HepG2 (cell line): ENCODE measurements around the gene SIRT7. TPM values are rescaled to one million over a fixed set of nuclear protein-coding genes. Genes with fewer than 3 reads are reported as not detected.

Experiments
- ARID2 ChIP-seq: sonication (generic); formaldehyde crosslinking; IDR thresholded peaks from 2 replicates; pipeline ENCODE4 v1.8.1; 2022; ENCODE audit warnings: mild to moderate bottlenecking, missing genetic modification reagents, borderline replicate concordance
- ARNTL ChIP-seq: sonication (generic); formaldehyde crosslinking; IDR thresholded peaks from 2 replicates; pipeline ENCODE4 v1.4.0; 2020; ENCODE audit warnings: mild to moderate bottlenecking, missing genetic modification reagents
- CREM ChIP-seq, 2 experiments: sonication (generic) in 1 of 2; formaldehyde crosslinking in 1 of 2; IDR thresholded peaks; 2 replicates each; pipeline versions ENCODE4 v1.4.0 to v1.6.1; 2016 to 2020; ENCODE audit warnings: antibody characterized with exemption in 1 of 2, mild to moderate bottlenecking in 1 of 2, missing genetic modification reagents in 1 of 2
- DMAP1 ChIP-seq: IDR thresholded peaks from 2 replicates; pipeline ENCODE4 v1.6.1; 2016
- FOXK1 ChIP-seq: sonication (generic); formaldehyde crosslinking; IDR thresholded peaks from 2 replicates; pipeline ENCODE4 v1.4.0; 2020; ENCODE audit warnings: low read depth, missing genetic modification reagents, borderline replicate concordance
- HNF1A ChIP-seq, 2 experiments: sonication (generic) in 1 of 2; formaldehyde crosslinking in 1 of 2; IDR thresholded peaks; 2 replicates each; pipeline versions ENCODE4 v1.4.0 to v1.6.1; 2016 to 2020; ENCODE audit warnings: borderline replicate concordance in 1 of 2, low read depth in 1 of 2, mild to moderate bottlenecking in 1 of 2, missing genetic modification reagents in 1 of 2
- HOXA9 ChIP-seq: sonication (generic); formaldehyde crosslinking; IDR thresholded peaks from 2 replicates; pipeline ENCODE4 v1.8.1; 2022; ENCODE audit warnings: missing genetic modification reagents, mild to moderate bottlenecking, moderate library complexity, borderline replicate concordance
- NCOA2 ChIP-seq: sonication (generic); formaldehyde crosslinking; IDR thresholded peaks from 2 replicates; pipeline ENCODE4 v1.8.0; 2022; ENCODE audit warnings: inconsistent platforms
- RARA ChIP-seq: IDR thresholded peaks from 2 replicates; pipeline ENCODE4 v1.6.1; 2016; ENCODE audit warnings: missing genetic modification reagents, missing compliant biosample characterization
- RBAK ChIP-seq: sonication (generic); formaldehyde crosslinking; IDR thresholded peaks from 2 replicates; pipeline ENCODE4 v1.5.1; 2020; ENCODE audit warnings: mild to moderate bottlenecking, missing genetic modification reagents
- RBM22 ChIP-seq: fragments of 200-400 bp; formaldehyde crosslinking; optimal IDR thresholded peaks from 2 replicates; pipeline ENCODE3; 2017; ENCODE audit warnings: mild to moderate bottlenecking, low read length, moderate library complexity
- SNAI1 ChIP-seq: sonication (generic); formaldehyde crosslinking; IDR thresholded peaks from 2 replicates; pipeline ENCODE4 v1.5.0; 2020; ENCODE audit warnings: mild to moderate bottlenecking, missing genetic modification reagents, borderline replicate concordance
- SOX6 ChIP-seq, 2 experiments: fragments of 450-650 bp in 1 of 2; sonication (generic) in 1 of 2; formaldehyde crosslinking in 1 of 2; IDR thresholded peaks; 2 replicates each; pipeline versions ENCODE4 v1.4.0 to v1.6.1; 2017 to 2020; ENCODE audit warnings: antibody characterized with exemption in 1 of 2, mild to moderate bottlenecking in 1 of 2, missing genetic modification reagents in 1 of 2
- ZBTB46 ChIP-seq: sonication (generic); formaldehyde crosslinking; IDR thresholded peaks from 2 replicates; pipeline ENCODE4 v1.4.0; 2020; ENCODE audit warnings: mild to moderate bottlenecking, missing genetic modification reagents, borderline replicate concordance
- ZNF12 ChIP-seq: sonication (generic); formaldehyde crosslinking; IDR thresholded peaks from 2 replicates; pipeline ENCODE4 v1.5.0; 2020; ENCODE audit warnings: missing genetic modification reagents
- ZNF121 ChIP-seq: sonication (generic); formaldehyde crosslinking; IDR thresholded peaks from 2 replicates; pipeline ENCODE4 v1.5.0; 2020; ENCODE audit warnings: mild to moderate bottlenecking, missing genetic modification reagents
- ZNF281 ChIP-seq: sonication (generic); formaldehyde crosslinking; IDR thresholded peaks from 2 replicates; pipeline ENCODE4 v1.4.0; 2020; ENCODE audit warnings: missing genetic modification reagents, borderline replicate concordance
- ZNF331 ChIP-seq: sonication (generic); formaldehyde crosslinking; IDR thresholded peaks from 2 replicates; pipeline ENCODE4 v1.4.0; 2020; ENCODE audit warnings: missing genetic modification reagents
- ZNF383 ChIP-seq: sonication (generic); formaldehyde crosslinking; IDR thresholded peaks from 2 replicates; pipeline ENCODE4 v1.4.0; 2020; ENCODE audit warnings: missing genetic modification reagents, mild to moderate bottlenecking, borderline replicate concordance
- polyA plus RNA-seq, 8 experiments: library from polyadenylated mRNA; depleted of rRNA in 3 of 8; stranded (reverse) in 7 of 8; unstranded in 1 of 8; fragments of >200 nt; fragmentation: Illumina TruSeq in 4 of 8; extraction: Trizol in 4 of 8; gene quantifications; 2 replicates each; pipeline versions ENCODE4 v1.2.1 to v1.2.3, GENCODE V29; 2011 to 2016; ENCODE audit warnings: low read depth in 4 of 8, missing spikeins in 1 of 8, mixed read lengths in 1 of 8; ENCODE audit not compliant: insufficient read depth in 1 of 8
- total RNA-seq, 5 experiments: library from RNA; depleted of rRNA; stranded (reverse); fragments of >200 nt; fragmentation: Illumina TruSeq; extraction: Trizol; gene quantifications; 2 replicates each; pipeline ENCODE4 v1.2.3, GENCODE V29; 2016; ENCODE audit warnings: low read depth in 1 of 5

The SIRT7 gene
- total and polyA plus RNA-seq, 2 of the 13 experiments (the other 11 are each of a cell fraction or from before 2014, with no cell fraction given) = 8.3 to 24.8 TPM

GRCh38 chr17:81962499-81963441 lies 44.8 kb upstream of the SIRT7 start (continued):
- TF ChIP-seq HNF1A (IDR thresholded peaks at IDR 0.05; ENCODE audit: low read depth) (no peak), HNF1A (CRISPR knock-in tag; IDR thresholded peaks at IDR 0.05; ENCODE audit: borderline replicate concordance) (peak; percentile 40; the same call in 1 of the 2 replicates), FOXK1 (CRISPR knock-in tag) (no peak), ZNF281 (CRISPR knock-in tag) (no peak), ZNF121 (CRISPR knock-in tag) (peak; percentile 46; the same call in 1 of the 2 replicates), RARA (CRISPR knock-in tag) (0 out of 2 replicates have a peak, but pooled peaks have one; percentile 6), ZNF383 (CRISPR knock-in tag) (no peak), ARNTL (CRISPR knock-in tag) (peak; percentile 52; the same call in 1 of the 2 replicates), SNAI1 (CRISPR knock-in tag) (no peak), NCOA2 (CRISPR knock-in tag) (no peak), SOX6 (IDR thresholded peaks at IDR 0.05) (no peak), SOX6 (CRISPR knock-in tag; IDR thresholded peaks at IDR 0.05) (peak; percentile 5; the same call in 1 of the 2 replicates), ZNF331 (CRISPR knock-in tag) (no peak), ZBTB46 (CRISPR knock-in tag) (no peak), DMAP1 (CRISPR knock-in tag) (peak; percentile 52; the same call in 1 of the 2 replicates), CREM (IDR thresholded peaks at IDR 0.05) (no peak), CREM (CRISPR knock-in tag; IDR thresholded peaks at IDR 0.05) (no peak), RBM22 (peak; percentile 71), ZNF12 (CRISPR knock-in tag) (no peak), HOXA9 (no peak), RBAK (CRISPR knock-in tag) (no peak), ARID2 (no peak)
